ENCODE measurements around the gene MOB1B. TPM values are rescaled to one million over a fixed set of nuclear protein-coding genes. Genes with fewer than 3 reads are reported as not detected.
A peak's percentile ranks its signal among the peaks of the same experiment; 100 is the strongest.
"Not testable (repeated sequence)": the region's sequence is repeated elsewhere in the genome, so short reads cannot be mapped to it uniquely, and the experiment has no call there.

The MOB1B gene
- total RNA-seq, 2 donors from 2014 or later = 9.2 to 12.7 TPM

- Histone ChIP-seq H3K27me3 (no peaks in the 10 kb centered on the region), H3K36me3 (replicated peaks in 1 of 2; ENCODE audit: insufficient read depth in 1 of 2, low read depth in 2 of 2) (peaks cover 0 to 2% of the 10 kb centered on the region in 2 donors), H3K4me3 (no peak overlapping the region), H3K9me3 (no peaks in the 10 kb centered on the region), H3K27ac (peak overlapping the region in 1 of 4 donors; percentile 34), H3K4me1 (peaks cover 28% of the 10 kb centered on the region)
- ATAC-seq (no peak), DNase-seq (no peak)
- 67 to 73% methylated on average over 1 of the region's 1 CpG for WGBS, 2 donors
- intact Hi-C loops (cut with DNase I) = no loop called here
- TF ChIP-seq CTCF (IDR thresholded peaks at IDR 0.05) (no peak), POLR2A (IDR thresholded peaks at IDR 0.05) (no peak)
Measured at GRCh38 chr4:70997036-70997435, 94.9 kb downstream of the MOB1B start.

GRCh38 chr4:70997546-70997945 is 95.4 kb downstream of the MOB1B start:
- Histone ChIP-seq H3K27ac (no peak overlapping the region), H3K4me3 (no peak overlapping the region), H3K36me3 (replicated peaks in 1 of 2; ENCODE audit: insufficient read depth in 1 of 2, low read depth in 2 of 2) (peaks cover 0 to 2% of the 10 kb centered on the region in 2 donors), H3K4me1 (peaks cover 22% of the 10 kb centered on the region), H3K27me3 (no peaks in the 10 kb centered on the region), H3K9me3 (no peaks in the 10 kb centered on the region)
- intact Hi-C loops (cut with DNase I) = no loop called here
- ATAC-seq = no peak
- no peak for TF ChIP-seq CTCF (IDR thresholded peaks at IDR 0.05)
- no peak for TF ChIP-seq POLR2A (IDR thresholded peaks at IDR 0.05)
- DNase-seq = no peak
- 57 to 62% methylated on average over 2 of the region's 2 CpGs for WGBS, 2 donors

- ATAC-seq; intact Hi-C loops (cut with DNase I); H3K27me3 ChIP-seq; H3K9me3 ChIP-seq; H3K36me3 ChIP-seq (replicated peaks in 1 of 2; ENCODE audit: insufficient read depth in 1 of 2, low read depth in 2 of 2); H3K27ac ChIP-seq; H3K4me3 ChIP-seq; DNase-seq: not testable (repeated sequence)
- H3K4me1 ChIP-seq = peaks cover 21% of the 10 kb centered on the region
Measured at GRCh38 chr4:70999639-71000038, 97.5 kb downstream of the MOB1B start.

GRCh38 chr4:71001363-71001762 is 99.2 kb downstream of the MOB1B start:
- WGBS, 2 donors = 94 to 99% methylated on average over 4 of the region's 4 CpGs
- H3K27me3 ChIP-seq; H3K36me3 ChIP-seq (replicated peaks in 1 of 2; ENCODE audit: insufficient read depth in 1 of 2, low read depth in 2 of 2); H3K27ac ChIP-seq; intact Hi-C loops (cut with DNase I); DNase-seq; H3K9me3 ChIP-seq; ATAC-seq; H3K4me3 ChIP-seq: not testable (repeated sequence)
- H3K4me1 ChIP-seq = peaks cover 20% of the 10 kb centered on the region

GRCh38 chr4:71004281-71004851 is 102.2 kb downstream of the MOB1B start:
- intact Hi-C loops (cut with DNase I) = no loop called here
- Histone ChIP-seq H3K36me3 (replicated peaks in 1 of 2; ENCODE audit: insufficient read depth in 1 of 2, low read depth in 2 of 2) (no peaks in the 10 kb centered on the region), H3K27me3 (no peaks in the 10 kb centered on the region), H3K4me3 (no peak overlapping the region), H3K9me3 (no peaks in the 10 kb centered on the region), H3K4me1 (peaks cover 11% of the 10 kb centered on the region), H3K27ac (no peak overlapping the region)
- DNase-seq (no peak), ATAC-seq (no peak)
- no peak for TF ChIP-seq POLR2A (IDR thresholded peaks at IDR 0.05)
- no peak for TF ChIP-seq CTCF (IDR thresholded peaks at IDR 0.05)
- 67 to 81% methylated on average over 5 to 7 of the region's 7 CpGs for WGBS, 2 donors

- H3K27me3 ChIP-seq; H3K9me3 ChIP-seq; H3K36me3 ChIP-seq (replicated peaks in 1 of 2; ENCODE audit: insufficient read depth in 1 of 2, low read depth in 2 of 2); intact Hi-C loops (cut with DNase I); H3K4me3 ChIP-seq; H3K27ac ChIP-seq; ATAC-seq; DNase-seq: not testable (repeated sequence)
- WGBS, 2 donors = 82 to 98% methylated on average over 6 of the region's 6 CpGs
- peaks cover 11% of the 10 kb centered on the region for H3K4me1 ChIP-seq
Measured at GRCh38 chr4:71005025-71005424, 102.9 kb downstream of the MOB1B start.

Data from body of pancreas (tissue), 4 donors.